HG02973 (cell line): ENCODE data around the gene EVX2.

Source experiments
- ATAC-seq: cut with Tn5 transposase; IDR thresholded peaks from one replicate; pipeline ENCODE4 v1.9.1; 2021; ENCODE audit warnings: moderate library complexity; ENCODE audit not compliant: unreplicated experiment

The EVX2 gene

GRCh38 chr2:176082824-176083751, 674 bp downstream of the EVX2 start:
- ATAC-seq: no peak

- no peak for ATAC-seq
These were observed 1.3 kb downstream of the EVX2 start for GRCh38 chr2:176082525-176082823.

GRCh38 chr2:176081837-176082524, 1.8 kb downstream of the EVX2 start:
- ATAC-seq: no peak

- ATAC-seq: no peak
These were observed 2.4 kb downstream of the EVX2 start for GRCh38 chr2:176081376-176081836.

GRCh38 chr2:176080540-176081375, 3.0 kb downstream of the EVX2 start:
- no peak for ATAC-seq

GRCh38 chr2:176079831-176080539, 3.8 kb downstream of the EVX2 start:
- no peak for ATAC-seq

- no peak for ATAC-seq
These were observed 4.4 kb downstream of the EVX2 start for GRCh38 chr2:176079285-176079830.

GRCh38 chr2:176078541-176079284, 5.0 kb downstream of the EVX2 start:
- ATAC-seq: no peak

GRCh38 chr2:176076796-176077195, 7.0 kb downstream of the EVX2 start:
- no peak for ATAC-seq

GRCh38 chr2:176076063-176076462, 7.7 kb downstream of the EVX2 start:
- ATAC-seq: no peak

GRCh38 chr2:176075481-176075880, 8.3 kb downstream of the EVX2 start:
- no peak for ATAC-seq

- no peak for ATAC-seq
These were observed 8.8 kb downstream of the EVX2 start for GRCh38 chr2:176074919-176075425.

GRCh38 chr2:176072951-176073904, 10.5 kb downstream of the EVX2 start:
- no peak for ATAC-seq

GRCh38 chr2:176072292-176072669, 11.5 kb downstream of the EVX2 start:
- ATAC-seq: no peak

- ATAC-seq: no peak
These were observed 12.2 kb downstream of the EVX2 start for GRCh38 chr2:176071330-176072291.

GRCh38 chr2:176068419-176068832, 15.3 kb downstream of the EVX2 start:
- no peak for ATAC-seq
